GM12878 (cell line): ENCODE results near the gene C1QTNF1. TPM values are rescaled to one million over a fixed set of nuclear protein-coding genes. Genes with fewer than 3 reads are reported as not detected.

Experiments
- ATAC-seq: fragments of 200-7000 bp; cut with Tn5 transposase; 3 replicates; pipeline ENCODE4 v1.9.1; 2020; ENCODE audit warnings: mild to moderate bottlenecking, moderate library complexity
- BruUV-seq: library from RNA; stranded (reverse); fragments of 400-500 nt; replicated peaks from 2 replicates; lab custom pipeline; 2021; lab: Mats Ljungman, UMichigan
- CTCF ChIA-PET: fragments of 300-600 bp; sonication (Branson Sonifier 250); formaldehyde crosslinking; extraction: SDS; loops from one replicate; lab custom pipeline; 2021; ENCODE audit warnings: inconsistent platforms; lab: Yijun Ruan, JAX
- POLR2A ChIA-PET: fragments of 350-600 bp; formaldehyde crosslinking; extraction: SDS; loops from one replicate; lab custom pipeline; 2021; ENCODE audit warnings: inconsistent platforms; lab: Charles Lee
- RAD21 ChIA-PET: fragments of 300-600 bp; sonication (Branson Sonifier 250); formaldehyde crosslinking; loops from one replicate; lab custom pipeline; 2023; ENCODE audit warnings: antibody characterized with exemption; ENCODE audit not compliant: unreplicated experiment; lab: Charles Lee
- SMC1A ChIA-PET: fragments of 300-600 bp; sonication (Branson Sonifier 250); formaldehyde crosslinking; loops from one replicate; lab custom pipeline; 2023; ENCODE audit not compliant: unreplicated experiment, uncharacterized antibody; lab: Charles Lee
- DNase-seq: peaks from one replicate; pipeline ENCODE4 v3.0.0-alpha.2; 2011; ENCODE audit warnings: low read depth, low spot score
- FAIRE-seq: peaks from 3 replicates; lab custom pipeline; 2011; peaks lifted over from hg19 to GRCh38; lab: Jason Lieb, UNC
- H2AFZ ChIP-seq: 2 replicates; pipeline ENCODE4 v1.6.0; 2011; ENCODE audit warnings: low read depth, low read length, control low read depth; ENCODE audit not compliant: control insufficient read depth
- H3K27ac ChIP-seq: 2 replicates; pipeline ENCODE4 v1.5.1; 2011; ENCODE audit warnings: control low read depth; ENCODE audit not compliant: control insufficient read depth, insufficient read depth
- H3K27me3 ChIP-seq, 2 experiments: replicated peaks in 1 of 2; 2 replicates each; pipeline versions ENCODE4 v1.6.0 to v1.6.1; 2011; ENCODE audit warnings: low read length in 1 of 2; ENCODE audit not compliant: control insufficient read depth in 2 of 2, insufficient read depth in 2 of 2
- H3K36me3 ChIP-seq, 2 experiments: 2 replicates each; pipeline ENCODE4 v1.5.1; 2011; ENCODE audit warnings: low read length in 1 of 2; ENCODE audit not compliant: control insufficient read depth in 2 of 2, insufficient read depth in 2 of 2
- H3K4me1 ChIP-seq: 2 replicates; pipeline ENCODE4 v1.6.1; 2011; ENCODE audit warnings: mild to moderate bottlenecking, low read length, moderate library complexity, mixed read lengths; ENCODE audit not compliant: control insufficient read depth, insufficient read depth
- H3K4me2 ChIP-seq: 2 replicates; pipeline ENCODE4 v1.6.0; 2011; ENCODE audit warnings: control low read depth; ENCODE audit not compliant: control insufficient read depth, insufficient read depth
- H3K4me3 ChIP-seq: fragments of 200-600 bp; sonication (generic); 2 replicates; pipeline ENCODE4 v1.5.1; 2016
- H3K79me2 ChIP-seq: 2 replicates; pipeline ENCODE4 v1.6.0; 2011; ENCODE audit warnings: low read length; ENCODE audit not compliant: control insufficient read depth, insufficient read depth
- H3K9ac ChIP-seq: 2 replicates; pipeline ENCODE4 v1.8.0; 2011; ENCODE audit warnings: low read length, control low read depth, mixed read lengths; ENCODE audit not compliant: control insufficient read depth, insufficient read depth
- H3K9me3 ChIP-seq: replicated peaks from 3 replicates; pipeline ENCODE4 v1.5.1; 2011; ENCODE audit warnings: mild to moderate bottlenecking, low read length; ENCODE audit not compliant: control insufficient read depth, insufficient read depth
- H4K20me1 ChIP-seq: 2 replicates; pipeline ENCODE4 v1.6.0; 2011; ENCODE audit not compliant: control insufficient read depth, insufficient read depth
- ASH2L ChIP-seq: fragments of 300-600, 200-600 bp; sonication (generic); IDR thresholded peaks from 2 replicates; pipeline ENCODE4 v1.6.1; 2017; ENCODE audit warnings: low read depth, mild to moderate bottlenecking, borderline replicate concordance
- BACH1 ChIP-seq: fragments of 450-650 bp; IDR thresholded peaks from 2 replicates; pipeline ENCODE4 v1.6.1; 2017; ENCODE audit warnings: mild to moderate bottlenecking, borderline replicate concordance
- BRCA1 ChIP-seq: IDR thresholded peaks from 2 replicates; pipeline ENCODE4 v1.6.1; 2011; ENCODE audit warnings: low read depth, low read length, improper control_type of control experiment
- CREB1 ChIP-seq: IDR thresholded peaks from 2 replicates; pipeline ENCODE4 v1.6.1; 2012; ENCODE audit warnings: low read depth, mild to moderate bottlenecking, inconsistent platforms
- EP300 ChIP-seq, 2 experiments: fragments of 150-350 bp in 1 of 2; IDR thresholded peaks; 2 replicates each; pipeline ENCODE4 v1.6.1; 2011 to 2012; ENCODE audit warnings: low read depth in 2 of 2, low read length in 2 of 2, borderline replicate concordance in 1 of 2, improper control_type of control experiment in 1 of 2, inconsistent platforms in 1 of 2; ENCODE audit not compliant: control insufficient read depth in 1 of 2
- ESRRA ChIP-seq: IDR thresholded peaks from 2 replicates; pipeline ENCODE4 v1.6.1; 2012; ENCODE audit warnings: mild to moderate bottlenecking, low read length, improper control_type of control experiment
- ETV6 ChIP-seq, 2 experiments: fragments of 450-650 bp in 1 of 2; IDR thresholded peaks in 1 of 2; conservative IDR thresholded peaks in 1 of 2; 2 replicates each; pipeline ENCODE4 v1.6.1; 2014; ENCODE audit warnings: antibody characterized with exemption in 1 of 2, borderline replicate concordance in 1 of 2, low read depth in 1 of 2, mild to moderate bottlenecking in 1 of 2, moderate library complexity in 1 of 2
- HDAC6 ChIP-seq: fragments of 200-600 bp; sonication (generic); IDR thresholded peaks from one replicate; pipeline ENCODE4 v1.8.0; 2017; ENCODE audit warnings: antibody characterized with exemption; ENCODE audit not compliant: unreplicated experiment
- JUND ChIP-seq: IDR thresholded peaks from 2 replicates; pipeline ENCODE4 v1.6.1; 2012; ENCODE audit warnings: low read depth, mild to moderate bottlenecking, low read length, improper control_type of control experiment, moderate library complexity
- KDM1A ChIP-seq: fragments of 200-600 bp; sonication (generic); IDR thresholded peaks from 2 replicates; pipeline ENCODE4 v1.6.1; 2016; ENCODE audit warnings: borderline replicate concordance
- MAX ChIP-seq: IDR thresholded peaks from 2 replicates; pipeline ENCODE4 v1.6.1; 2012; ENCODE audit warnings: low read depth, low read length, improper control_type of control experiment
- NFYB ChIP-seq: IDR thresholded peaks from 2 replicates; pipeline ENCODE4 v1.6.1; 2011; ENCODE audit warnings: low read depth, mild to moderate bottlenecking, low read length, improper control_type of control experiment, moderate library complexity; ENCODE audit not compliant: insufficient read depth
- PML ChIP-seq: IDR thresholded peaks from 2 replicates; pipeline ENCODE4 v1.6.1; 2012; ENCODE audit warnings: low read length, inconsistent platforms
- RCOR1 ChIP-seq: conservative IDR thresholded peaks from 2 replicates; pipeline ENCODE4 v1.6.1; 2012; ENCODE audit warnings: low read depth, low read length, improper control_type of control experiment
- SMAD1 ChIP-seq: fragments of 450-650 bp; IDR thresholded peaks from 2 replicates; pipeline ENCODE4 v1.6.1; 2018; ENCODE audit warnings: mild to moderate bottlenecking, low read depth; ENCODE audit not compliant: partially characterized antibody
- STAT1 ChIP-seq: fragments of 450-650 bp; conservative IDR thresholded peaks from 2 replicates; pipeline ENCODE4 v1.6.1; 2014; ENCODE audit warnings: antibody characterized with exemption, mild to moderate bottlenecking
- SUZ12 ChIP-seq: fragments of 200-600 bp; sonication (generic); IDR thresholded peaks from one replicate; pipeline ENCODE4 v1.6.1; 2018; ENCODE audit warnings: antibody characterized with exemption, mild to moderate bottlenecking; ENCODE audit not compliant: unreplicated experiment
- USF1 ChIP-seq: IDR thresholded peaks from 2 replicates; pipeline ENCODE4 v1.6.1; 2011; ENCODE audit warnings: borderline replicate concordance, low read depth, mild to moderate bottlenecking, moderate library complexity, mixed read lengths, low read length; ENCODE audit not compliant: insufficient read depth; ENCODE audit errors: extremely low read length
- ZNF217 ChIP-seq: fragments of 450-650 bp; IDR thresholded peaks from 2 replicates; pipeline ENCODE4 v1.6.1; 2017; ENCODE audit warnings: antibody characterized with exemption, mild to moderate bottlenecking
- WGBS: methylation state at CpG from one replicate; pipeline ENCODE4 v1.1.6; 2016; ENCODE audit warnings: low lambda C conversion rate; ENCODE audit not compliant: insufficient replicate concordance, insufficient coverage; ENCODE audit errors: missing lambda C conversion rate; 5-methylcytosine and 5-hydroxymethylcytosine counted together
- in situ Hi-C: fragments of 300-500 bp; cut with MboI; formaldehyde crosslinking; loops from 9 replicates; pipeline ENCODE4 v1.14.3; 2018; ENCODE audit warnings: mixed read lengths
- intact Hi-C: fragments of 100-400 bp; cut with micrococcal nuclease; formaldehyde crosslinking; loops from one replicate; pipeline ENCODE4 v1.14.2; 2022; ENCODE audit not compliant: unreplicated experiment
- polyA plus RNA-seq, 11 experiments: library from polyadenylated mRNA; depleted of rRNA in 4 of 11; unstranded in 6 of 11; stranded (reverse) in 5 of 11; fragments of >200 nt; fragmentation: Nextera tagmentation in 4 of 11; fragmentation: Illumina TruSeq in 1 of 11; extraction: Ambion mirVana in 4 of 11; extraction: Trizol in 1 of 11; gene quantifications; 1 replicate in 1 of 11; 2 replicates in 10 of 11; pipeline versions ENCODE4 v1.2.1 to v1.2.3, GENCODE V29; 2011 to 2016; ENCODE audit warnings: inconsistent platforms in 2 of 11, missing spikeins in 2 of 11, low read depth in 1 of 11
- total RNA-seq, 4 experiments: library from RNA; depleted of rRNA in 3 of 4; stranded (reverse); fragments of >200 nt in 3 of 4; fragmentation: Illumina TruSeq in 1 of 4; extraction: Trizol in 1 of 4; gene quantifications; 2 replicates each; pipeline versions ENCODE4 v1.2.1 to v1.2.3, GENCODE V29; 2013 to 2021
- TF ChIP-seq, protein P1 (sequence below): IDR thresholded peaks from 2 replicates; pipeline ENCODE4 v1.6.1; 2011; ENCODE audit warnings: mild to moderate bottlenecking, low read depth, low read length, moderate library complexity; ENCODE audit not compliant: insufficient replicate concordance

Gene C1QTNF1
- total and polyA plus RNA-seq, 10 of the 15 experiments (the other 5 are each of a cell fraction or from before 2014, with no cell fraction given), result 0.05 to 1.1 (median 0.15) TPM; not detected in 4

- no TSS peak for BruUV-seq
- no peak for TF ChIP-seq NFYB
- no peak for TF ChIP-seq CREB1
- TF ChIP-seq, protein P1, sequence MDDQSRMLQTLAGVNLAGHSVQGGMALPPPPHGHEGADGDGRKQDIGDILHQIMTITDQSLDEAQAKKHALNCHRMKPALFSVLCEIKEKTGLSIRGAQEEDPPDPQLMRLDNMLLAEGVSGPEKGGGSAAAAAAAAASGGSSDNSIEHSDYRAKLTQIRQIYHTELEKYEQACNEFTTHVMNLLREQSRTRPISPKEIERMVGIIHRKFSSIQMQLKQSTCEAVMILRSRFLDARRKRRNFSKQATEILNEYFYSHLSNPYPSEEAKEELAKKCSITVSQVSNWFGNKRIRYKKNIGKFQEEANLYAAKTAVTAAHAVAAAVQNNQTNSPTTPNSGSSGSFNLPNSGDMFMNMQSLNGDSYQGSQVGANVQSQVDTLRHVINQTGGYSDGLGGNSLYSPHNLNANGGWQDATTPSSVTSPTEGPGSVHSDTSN, result no peak
- TF ChIP-seq JUND, result no peak
- TF ChIP-seq HDAC6, result no peak
- TF ChIP-seq SMAD1, result no peak
- TF ChIP-seq MAX, result no peak
- no peak for TF ChIP-seq ZNF217
- TF ChIP-seq BRCA1, result no peak
- no peak for TF ChIP-seq ASH2L
- no peak for TF ChIP-seq RCOR1
- TF ChIP-seq BACH1, result no peak
- no peak for TF ChIP-seq STAT1
- TF ChIP-seq PML, result no peak
- no peak for TF ChIP-seq ETV6 (conservative IDR thresholded peaks at IDR 0.05 in 1 of 2, IDR thresholded peaks at IDR 0.05 in 1 of 2; ENCODE audit: borderline replicate concordance in 1 of 2, low read depth in 1 of 2)
- TF ChIP-seq USF1, result no peak
- no peak for TF ChIP-seq EP300 (IDR thresholded peaks at IDR 0.05; ENCODE audit: borderline replicate concordance in 1 of 2, control insufficient read depth in 1 of 2, low read depth in 2 of 2, low read length in 2 of 2)
- no peak for TF ChIP-seq KDM1A
- no peak for TF ChIP-seq ESRRA
- no peak for TF ChIP-seq SUZ12
- FAIRE-seq, result no peak
- ChIA-PET SMC1A (no interaction called here), RAD21 (no interaction called here), CTCF (interaction anchor here (0.8 kb wide), 1 partner anchor 21 kb away, joined by 3 read pairs; no protein-coding TSS in a partner anchor), POLR2A (no interaction called here)
- Histone ChIP-seq H4K20me1 (no peaks in the 10 kb centered on the region), H3K27me3 (peaks cover 9 to 12% of the 10 kb centered on the region in 2 experiments; a peak in 3 of 4 replicates), H3K9ac (no peak overlapping the region), H3K27ac (no peak overlapping the region), H3K4me2 (no peak overlapping the region), H2AFZ (no peak overlapping the region), H3K36me3 (no peaks in the 10 kb centered on the region), H3K4me3 (no peak overlapping the region), H3K4me1 (no peaks in the 10 kb centered on the region), H3K79me2 (no peaks in the 10 kb centered on the region), H3K9me3 (no peaks in the 10 kb centered on the region)
- intact Hi-C loops (loop anchor here (1.0 kb wide), 1 partner anchor 23 kb away; no protein-coding TSS in a partner anchor), in situ Hi-C loops (no loop called here)
- no peak for ATAC-seq
- 86% methylated on average over 2 of the region's 2 CpGs for WGBS
- DNase-seq, result no peak
Observed at GRCh38 chr17:79019261-79019631, 4.7 kb upstream of the C1QTNF1 start.
